Karpas-422 (cell line): ENCODE measurements around the gene FIGNL2. TPM values are rescaled to one million over a fixed set of nuclear protein-coding genes. Genes with fewer than 3 reads are reported as not detected.

Experiments
- DNase-seq: peaks from one replicate; pipeline ENCODE4 v3.0.0-alpha.2; 2015
- H2AFZ ChIP-seq: fragments of 200-600 bp; sonication (generic); 2 replicates; pipeline ENCODE4 v1.6.1; 2014; ENCODE audit warnings: antibody characterized with exemption, low read length, mixed read lengths
- H3K27ac ChIP-seq: fragments of 200-600 bp; sonication (generic); 2 replicates; pipeline ENCODE4 v1.5.1; 2014; ENCODE audit warnings: mild to moderate bottlenecking, low read length, moderate library complexity
- H3K27me3 ChIP-seq: fragments of 200-600 bp; sonication (generic); 2 replicates; pipeline ENCODE4 v1.6.1; 2014; ENCODE audit warnings: low read length, mixed read lengths
- H3K36me3 ChIP-seq: fragments of 200-600 bp; sonication (generic); 2 replicates; pipeline ENCODE4 v1.6.1; 2014; ENCODE audit warnings: low read length, mixed read lengths; ENCODE audit not compliant: insufficient read depth
- H3K4me1 ChIP-seq: fragments of 200-600 bp; sonication (generic); 2 replicates; pipeline ENCODE4 v1.6.1; 2014; ENCODE audit warnings: mild to moderate bottlenecking, low read length, mixed read lengths
- H3K4me2 ChIP-seq: fragments of 200-600 bp; sonication (generic); 2 replicates; pipeline ENCODE4 v1.6.1; 2014; ENCODE audit warnings: low read length, low read depth, mild to moderate bottlenecking; ENCODE audit not compliant: poor library complexity, severe bottlenecking
- H3K4me3 ChIP-seq: fragments of 200-600 bp; sonication (generic); 2 replicates; pipeline ENCODE4 v1.5.1; 2014; ENCODE audit warnings: mild to moderate bottlenecking, antibody characterized with exemption, low read length, mixed read lengths
- H3K79me2 ChIP-seq: fragments of 200-600 bp; sonication (generic); 2 replicates; pipeline ENCODE4 v1.6.1; 2014; ENCODE audit warnings: mild to moderate bottlenecking, low read length, mixed read lengths
- H3K9ac ChIP-seq: fragments of 200-600 bp; sonication (generic); 2 replicates; pipeline ENCODE4 v1.6.0; 2014; ENCODE audit warnings: low read length
- H3K9me2 ChIP-seq: fragments of 200-600 bp; sonication (generic), shearing (Covaris generic); replicated peaks from 2 replicates; pipeline ENCODE4 v1.6.0; 2014; ENCODE audit warnings: mild to moderate bottlenecking, low read length, moderate library complexity; ENCODE audit not compliant: insufficient read depth
- H3K9me3 ChIP-seq: fragments of 300-700, 200-600 bp; sonication (generic); 2 replicates; pipeline ENCODE4 v1.6.1; 2014; ENCODE audit warnings: low read length, mixed read lengths
- H4K20me1 ChIP-seq: fragments of 200-600 bp; sonication (generic); 2 replicates; pipeline ENCODE4 v1.6.1; 2014; ENCODE audit warnings: mild to moderate bottlenecking, antibody characterized with exemption, low read length, low read depth; ENCODE audit not compliant: insufficient read depth
- total RNA-seq: library from RNA; depleted of rRNA; stranded (reverse); fragments of >200 nt; shearing (Covaris generic); gene quantifications from 2 replicates; pipeline ENCODE4 v1.2.3, GENCODE V29; 2014; ENCODE audit warnings: low replicate concordance; rRNA removed

Gene FIGNL2, protein sequence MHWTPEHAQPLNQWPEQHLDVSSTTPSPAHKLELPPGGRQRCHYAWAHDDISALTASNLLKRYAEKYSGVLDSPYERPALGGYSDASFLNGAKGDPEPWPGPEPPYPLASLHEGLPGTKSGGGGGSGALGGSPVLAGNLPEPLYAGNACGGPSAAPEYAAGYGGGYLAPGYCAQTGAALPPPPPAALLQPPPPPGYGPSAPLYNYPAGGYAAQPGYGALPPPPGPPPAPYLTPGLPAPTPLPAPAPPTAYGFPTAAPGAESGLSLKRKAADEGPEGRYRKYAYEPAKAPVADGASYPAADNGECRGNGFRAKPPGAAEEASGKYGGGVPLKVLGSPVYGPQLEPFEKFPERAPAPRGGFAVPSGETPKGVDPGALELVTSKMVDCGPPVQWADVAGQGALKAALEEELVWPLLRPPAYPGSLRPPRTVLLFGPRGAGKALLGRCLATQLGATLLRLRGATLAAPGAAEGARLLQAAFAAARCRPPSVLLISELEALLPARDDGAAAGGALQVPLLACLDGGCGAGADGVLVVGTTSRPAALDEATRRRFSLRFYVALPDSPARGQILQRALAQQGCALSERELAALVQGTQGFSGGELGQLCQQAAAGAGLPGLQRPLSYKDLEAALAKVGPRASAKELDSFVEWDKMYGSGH
- total RNA-seq, result not detected in 2 replicates

DNA sequence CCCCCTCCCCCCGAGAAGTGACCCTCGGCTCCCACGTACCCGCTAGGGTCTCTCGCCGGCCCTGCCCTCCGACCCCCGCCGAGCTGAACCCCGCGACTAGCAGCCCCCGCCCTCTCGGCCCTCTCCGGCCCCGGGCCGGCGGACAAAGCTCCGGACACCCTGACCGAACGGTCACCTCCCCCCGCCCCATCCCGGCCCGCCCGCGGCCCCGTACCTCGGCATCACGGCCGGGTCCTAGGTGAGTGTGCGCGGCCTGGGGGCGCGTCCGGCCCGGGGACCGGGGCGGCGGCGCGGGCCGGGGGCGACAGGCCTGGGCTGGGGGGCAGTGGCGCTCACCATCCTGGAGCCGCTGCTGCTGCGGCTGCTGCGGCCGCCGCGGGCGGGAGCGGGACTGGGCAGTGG, at the start of gene FIGNL2:
Gene FIGNL2, minus strand, starts transcription at position 393 of the 402 bp plus-strand sequence. CDS start 26,305 bp downstream, outside the sequence.
- Histone ChIP-seq H3K27me3 (no peaks in the 10 kb centered on the region), H3K9ac (no peak within 1 kb of the TSS), H3K36me3 (no peaks in the 10 kb centered on the region), H3K27ac (no peak within 1 kb of the TSS), H3K9me2 (no peaks in the 10 kb centered on the region), H3K4me2 (no peak within 1 kb of the TSS), H2AFZ (no peak within 1 kb of the TSS), H3K4me1 (no peaks in the 10 kb centered on the region), H3K79me2 (no peaks in the 10 kb centered on the region), H4K20me1 (no peaks in the 10 kb centered on the region), H3K9me3 (no peaks in the 10 kb centered on the region), H3K4me3 (no peak within 1 kb of the TSS)
- DNase-seq, result no peak

GRCh38 chr12:51897181-51897580, 48.7 kb upstream of the FIGNL2 start:
- H3K36me3 ChIP-seq, result no peaks in the 10 kb centered on the region
- no peak overlapping the region for H3K4me2 ChIP-seq
- H3K4me3 ChIP-seq, result no peak overlapping the region
- H3K27me3 ChIP-seq, result no peaks in the 10 kb centered on the region
- H3K9me3 ChIP-seq, result no peaks in the 10 kb centered on the region
- no peak overlapping the region for H2AFZ ChIP-seq
- no peaks in the 10 kb centered on the region for H3K9me2 ChIP-seq
- H3K79me2 ChIP-seq, result no peaks in the 10 kb centered on the region
- DNase-seq, result no peak
- no peak overlapping the region for H3K9ac ChIP-seq
- no peaks in the 10 kb centered on the region for H4K20me1 ChIP-seq
- no peak overlapping the region for H3K27ac ChIP-seq
- no peaks in the 10 kb centered on the region for H3K4me1 ChIP-seq

DNA sequence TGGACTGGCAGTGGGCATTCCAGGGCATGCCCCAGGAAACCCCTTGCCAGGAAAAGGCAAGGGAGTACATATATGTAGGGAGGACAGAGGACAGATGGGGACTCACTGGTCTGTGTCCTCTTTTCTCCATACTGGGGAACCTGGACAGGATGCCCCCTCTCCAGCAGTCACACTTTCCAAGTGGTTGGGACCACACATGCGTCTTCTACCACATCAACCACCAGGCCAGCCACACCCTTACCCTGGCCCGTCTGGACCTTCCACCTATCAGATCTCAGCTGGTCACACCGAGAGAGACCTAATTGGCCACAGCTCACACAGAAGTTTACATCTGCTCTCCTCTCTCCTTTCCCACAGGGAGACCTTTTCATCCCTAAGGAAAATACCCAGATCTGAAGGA, 47.7 kb upstream of the FIGNL2 start:
- Histone ChIP-seq H3K4me1 (no peaks in the 10 kb centered on the region), H3K36me3 (no peaks in the 10 kb centered on the region), H3K27me3 (no peaks in the 10 kb centered on the region), H3K9ac (no peak overlapping the region), H3K79me2 (no peaks in the 10 kb centered on the region), H3K27ac (no peak overlapping the region), H4K20me1 (no peaks in the 10 kb centered on the region), H3K4me2 (no peak overlapping the region), H3K4me3 (no peak overlapping the region), H3K9me2 (no peaks in the 10 kb centered on the region), H2AFZ (no peak overlapping the region), H3K9me3 (no peaks in the 10 kb centered on the region)
- DNase-seq, result no peak

- no peak overlapping the region for H3K27ac ChIP-seq
- H3K36me3 ChIP-seq, result no peaks in the 10 kb centered on the region
- H3K79me2 ChIP-seq, result no peaks in the 10 kb centered on the region
- H3K27me3 ChIP-seq, result no peaks in the 10 kb centered on the region
- H4K20me1 ChIP-seq, result no peaks in the 10 kb centered on the region
- H3K9me2 ChIP-seq, result no peaks in the 10 kb centered on the region
- H3K4me2 ChIP-seq, result no peak overlapping the region
- H3K4me3 ChIP-seq, result no peak overlapping the region
- H3K4me1 ChIP-seq, result no peaks in the 10 kb centered on the region
- DNase-seq, result no peak
- H3K9me3 ChIP-seq, result no peaks in the 10 kb centered on the region
- H3K9ac ChIP-seq, result no peak overlapping the region
- H2AFZ ChIP-seq, result no peak overlapping the region
Observed at GRCh38 chr12:51895378-51896135, 47.0 kb upstream of the FIGNL2 start.

GRCh38 chr12:51893786-51894185, 45.3 kb upstream of the FIGNL2 start:
- Histone ChIP-seq H3K27ac (no peak overlapping the region), H4K20me1 (no peaks in the 10 kb centered on the region), H3K9me2 (no peaks in the 10 kb centered on the region), H3K4me2 (no peak overlapping the region), H3K9me3 (no peaks in the 10 kb centered on the region), H2AFZ (no peak overlapping the region), H3K36me3 (no peaks in the 10 kb centered on the region), H3K4me3 (no peak overlapping the region), H3K9ac (no peak overlapping the region), H3K27me3 (no peaks in the 10 kb centered on the region), H3K79me2 (no peaks in the 10 kb centered on the region), H3K4me1 (no peaks in the 10 kb centered on the region)
- no peak for DNase-seq

DNA sequence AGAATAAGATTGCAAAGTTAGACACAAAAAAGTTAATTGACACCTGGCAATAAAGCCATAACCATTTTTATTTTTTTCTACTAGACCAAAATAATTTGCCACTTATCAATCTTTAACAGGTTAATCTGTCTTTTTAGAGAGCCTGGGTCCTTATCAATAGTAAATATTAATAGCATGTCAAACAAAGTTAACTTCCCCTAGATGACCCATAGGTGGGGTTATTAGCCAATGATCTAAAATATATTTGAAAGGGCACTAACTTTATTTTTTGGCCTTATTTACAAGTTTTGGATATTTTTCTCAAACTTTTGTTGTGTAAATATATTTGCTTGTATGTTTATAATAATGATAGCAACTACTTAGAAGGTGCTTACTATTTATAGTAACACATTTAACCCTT, 43.3 kb upstream of the FIGNL2 start:
- Histone ChIP-seq H3K27me3 (no peaks in the 10 kb centered on the region), H2AFZ (no peak overlapping the region), H3K9me3 (no peaks in the 10 kb centered on the region), H3K36me3 (no peaks in the 10 kb centered on the region), H4K20me1 (no peaks in the 10 kb centered on the region), H3K4me2 (no peak overlapping the region), H3K9me2 (no peaks in the 10 kb centered on the region), H3K27ac (no peak overlapping the region), H3K4me1 (no peaks in the 10 kb centered on the region), H3K79me2 (no peaks in the 10 kb centered on the region), H3K9ac (no peak overlapping the region), H3K4me3 (no peak overlapping the region)
- DNase-seq, result peak; percentile 59

DNA sequence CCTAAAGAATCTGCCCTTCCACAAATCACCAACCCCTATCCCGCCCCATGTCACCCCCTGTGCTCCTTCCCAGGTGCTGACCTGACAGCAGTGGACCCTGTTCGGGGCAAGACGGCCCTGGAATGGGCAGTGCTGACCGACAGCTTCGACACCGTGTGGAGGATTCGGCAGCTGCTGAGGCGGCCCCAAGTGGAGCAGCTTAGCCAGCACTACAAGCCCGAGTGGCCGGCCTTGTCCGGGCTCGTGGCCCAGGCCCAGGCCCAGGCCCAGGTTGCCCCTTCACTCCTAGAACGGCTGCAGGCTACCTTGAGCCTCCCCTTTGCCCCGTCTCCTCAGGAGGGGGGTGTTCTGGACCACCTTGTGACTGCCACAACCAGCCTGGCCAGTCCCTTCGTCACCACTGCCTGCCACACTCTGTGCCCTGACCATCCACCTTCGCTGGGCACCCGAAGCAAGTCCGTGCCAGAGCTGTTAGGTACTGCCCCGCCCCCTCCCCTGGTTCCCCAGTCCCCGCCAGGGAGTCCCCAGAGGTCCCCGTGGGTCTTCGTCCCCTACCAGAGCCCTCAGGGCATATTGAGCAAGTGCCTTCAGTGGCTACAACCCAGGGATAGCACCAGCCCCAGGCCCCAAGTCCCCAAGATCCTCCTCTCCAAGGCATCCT, 42.1 kb upstream of the FIGNL2 start:
- Histone ChIP-seq H3K4me3 (no peak overlapping the region), H4K20me1 (no peaks in the 10 kb centered on the region), H2AFZ (no peak overlapping the region), H3K79me2 (no peaks in the 10 kb centered on the region), H3K4me2 (no peak overlapping the region), H3K36me3 (no peaks in the 10 kb centered on the region), H3K9me3 (no peaks in the 10 kb centered on the region), H3K27ac (no peak overlapping the region), H3K9me2 (no peaks in the 10 kb centered on the region), H3K9ac (no peak overlapping the region), H3K27me3 (no peaks in the 10 kb centered on the region), H3K4me1 (no peaks in the 10 kb centered on the region)
- DNase-seq, result no peak

DNA sequence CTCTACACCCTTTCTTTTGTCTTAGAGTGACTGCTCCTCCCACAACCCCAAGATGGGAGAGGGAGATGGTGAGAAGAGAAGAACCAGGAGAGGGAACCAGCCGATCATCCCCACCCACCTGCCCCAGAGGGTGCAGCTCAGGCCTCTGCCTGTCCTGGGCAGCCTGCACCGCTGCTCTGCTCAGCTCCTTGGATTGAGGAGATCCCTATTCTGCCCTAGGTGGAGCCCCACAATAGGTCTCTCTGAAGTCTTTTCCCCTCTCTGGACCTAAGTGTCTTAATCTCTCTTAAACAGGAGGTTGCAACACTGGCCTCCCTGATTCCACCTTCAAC, 41.6 kb upstream of the FIGNL2 start:
- no peaks in the 10 kb centered on the region for H3K9me3 ChIP-seq
- H2AFZ ChIP-seq, result no peak overlapping the region
- no peak for DNase-seq
- H3K4me2 ChIP-seq, result no peak overlapping the region
- H3K9ac ChIP-seq, result no peak overlapping the region
- H3K36me3 ChIP-seq, result no peaks in the 10 kb centered on the region
- H3K4me1 ChIP-seq, result no peaks in the 10 kb centered on the region
- H3K79me2 ChIP-seq, result no peaks in the 10 kb centered on the region
- no peaks in the 10 kb centered on the region for H3K9me2 ChIP-seq
- H3K27me3 ChIP-seq, result no peaks in the 10 kb centered on the region
- H3K27ac ChIP-seq, result no peak overlapping the region
- H4K20me1 ChIP-seq, result no peaks in the 10 kb centered on the region
- H3K4me3 ChIP-seq, result no peak overlapping the region
